HUES6 (cell line): ENCODE data around the gene CDC20.

ENCODE experiments used
- H3K27ac ChIP-seq: 2 replicates; pipeline ENCODE4 v1.7.0; 2013; ENCODE audit warnings: low read depth, mild to moderate bottlenecking, low read length, inconsistent platforms
- H3K27me3 ChIP-seq: 2 replicates; pipeline ENCODE4 v1.6.1; 2013; ENCODE audit warnings: low read length; ENCODE audit not compliant: control insufficient read depth, insufficient read depth
- H3K36me3 ChIP-seq: 2 replicates; pipeline ENCODE4 v1.6.1; 2013; ENCODE audit warnings: low read length; ENCODE audit not compliant: control insufficient read depth, insufficient read depth
- H3K4me1 ChIP-seq: 2 replicates; pipeline ENCODE4 v1.6.1; 2013; ENCODE audit warnings: low read length; ENCODE audit not compliant: control insufficient read depth, insufficient read depth
- H3K4me3 ChIP-seq: 2 replicates; pipeline ENCODE4 v1.5.1; 2013; ENCODE audit warnings: low read depth, low read length
- H3K9ac ChIP-seq: one replicate; pipeline ENCODE4 v1.6.1; 2013; ENCODE audit warnings: mild to moderate bottlenecking, low read length
- H3K9me3 ChIP-seq: 2 replicates; pipeline ENCODE4 v1.6.1; 2013; ENCODE audit warnings: low read depth, low read length; ENCODE audit not compliant: control insufficient read depth, insufficient read depth

CDC20 gene

GRCh38 chr1:43370564-43370963 is 11.8 kb downstream of the CDC20 start:
- Histone ChIP-seq H3K27ac (no peak overlapping the region), H3K4me3 (no peak overlapping the region), H3K4me1 (peaks cover 17% of the 10 kb centered on the region), H3K27me3 (no peaks in the 10 kb centered on the region), H3K36me3 (peaks cover under 1% of the 10 kb centered on the region; the same call in 1 of the 2 replicates), H3K9ac (no peak overlapping the region), H3K9me3 (no peaks in the 10 kb centered on the region)

DNA sequence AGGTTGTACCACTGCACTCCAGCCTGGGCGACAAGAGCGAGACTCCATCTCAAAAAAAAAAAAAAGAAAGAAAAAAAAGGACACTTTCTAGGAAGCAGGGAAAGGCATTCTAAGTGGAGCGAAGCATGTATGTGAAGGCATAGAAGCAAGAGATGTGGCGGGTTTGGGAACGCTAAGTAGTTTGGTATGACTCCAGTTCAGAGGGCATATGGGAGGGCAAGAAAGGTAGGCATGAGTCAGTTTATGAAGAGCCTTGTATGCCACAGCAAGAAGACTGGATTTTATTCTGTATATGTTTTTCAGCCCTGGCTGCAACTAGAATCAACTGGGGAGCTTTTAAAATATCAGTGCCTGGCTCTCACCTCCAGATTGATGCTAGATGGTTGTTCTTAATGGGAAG is 13.4 kb downstream of the CDC20 start:
- Histone ChIP-seq H3K4me3 (no peak overlapping the region), H3K27ac (no peak overlapping the region)

DNA sequence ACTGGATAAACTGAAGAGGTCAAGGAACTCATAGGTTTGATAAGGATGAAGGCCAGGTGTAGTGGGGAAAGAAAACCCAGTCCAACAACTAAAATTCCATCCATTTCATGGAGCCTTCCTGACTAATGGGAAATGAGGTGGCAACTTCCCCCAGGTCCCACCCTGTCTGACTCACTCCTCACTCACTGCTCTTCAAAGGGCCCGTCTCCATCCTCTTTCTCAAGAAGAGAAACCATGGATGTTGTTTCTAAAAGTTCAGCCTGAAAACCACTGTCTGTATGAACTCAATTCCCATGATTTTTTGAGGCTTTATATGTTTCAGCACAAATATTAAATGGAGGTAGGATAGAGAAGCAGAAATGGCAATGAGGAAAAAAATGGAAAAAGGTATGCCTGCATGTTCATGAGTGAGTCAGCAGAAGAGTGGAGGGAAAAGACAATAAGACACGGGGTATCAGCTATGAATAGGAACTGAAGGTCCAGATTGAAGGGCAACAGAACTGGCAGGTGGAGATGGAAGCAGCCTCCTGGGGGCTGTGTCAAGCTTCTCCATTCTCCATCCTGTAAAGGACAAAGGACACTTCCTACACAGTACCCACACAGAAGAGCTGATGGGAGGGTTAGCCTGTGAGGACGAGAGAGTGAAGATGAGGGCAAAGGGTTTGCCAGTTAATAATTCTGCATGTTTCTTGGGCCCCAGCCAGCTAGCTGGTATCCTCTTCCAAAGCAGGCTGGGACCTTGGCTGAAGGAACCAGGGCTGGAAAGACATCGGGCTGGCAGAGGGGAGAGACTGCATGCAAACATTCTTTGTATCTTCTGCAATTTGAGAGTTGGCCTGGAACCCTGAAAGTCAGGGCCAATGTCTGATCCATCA is 14.5 kb downstream of the CDC20 start:
- Histone ChIP-seq H3K36me3 (no peaks in the 10 kb centered on the region), H3K9ac (no peak overlapping the region), H3K4me3 (no peak overlapping the region), H3K4me1 (peaks cover 7% of the 10 kb centered on the region), H3K9me3 (no peaks in the 10 kb centered on the region), H3K27me3 (no peaks in the 10 kb centered on the region), H3K27ac (no peak overlapping the region)

More for the DNA sequence above, 13.4 kb downstream of the CDC20 start:
- H3K27me3 ChIP-seq, result no peaks in the 10 kb centered on the region
- no peaks in the 10 kb centered on the region for H3K36me3 ChIP-seq
- no peaks in the 10 kb centered on the region for H3K9me3 ChIP-seq
- peaks cover 7% of the 10 kb centered on the region for H3K4me1 ChIP-seq
- H3K9ac ChIP-seq, result no peak overlapping the region

DNA sequence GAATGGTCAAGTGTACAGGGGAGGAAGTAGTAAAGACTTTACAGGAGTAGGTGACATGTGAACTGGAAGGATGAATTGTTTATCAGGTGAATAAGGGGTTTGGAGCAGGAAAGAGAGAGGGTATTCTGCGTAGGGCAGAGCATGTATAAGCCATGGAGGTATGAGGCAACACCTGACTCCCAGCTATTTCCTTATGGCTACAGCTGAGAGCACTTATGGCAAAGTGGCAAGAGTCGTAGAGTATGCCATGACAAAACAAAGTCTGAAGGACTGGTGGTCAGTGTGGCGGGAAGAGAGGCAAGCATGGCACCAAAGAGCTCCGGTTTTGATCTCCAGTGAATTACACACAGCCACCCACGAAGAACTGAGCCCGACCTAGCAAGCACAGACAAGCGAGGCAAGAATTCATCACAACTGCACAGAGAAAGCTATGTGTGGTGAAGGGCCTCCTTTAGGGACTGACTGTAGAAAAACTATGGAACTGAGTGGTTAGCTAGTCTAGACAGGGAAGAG is 18.0 kb downstream of the CDC20 start:
- H3K4me3 ChIP-seq, result no peak overlapping the region
- H3K27ac ChIP-seq, result no peak overlapping the region
- H3K27me3 ChIP-seq, result no peaks in the 10 kb centered on the region
- no peak overlapping the region for H3K9ac ChIP-seq
- peaks cover 3% of the 10 kb centered on the region; the same call in 1 of the 2 replicates for H3K36me3 ChIP-seq
- H3K9me3 ChIP-seq, result no peaks in the 10 kb centered on the region
- H3K4me1 ChIP-seq, result no peaks in the 10 kb centered on the region

GRCh38 chr1:43377831-43378230 is 19.1 kb downstream of the CDC20 start:
- H3K27me3 ChIP-seq, result no peaks in the 10 kb centered on the region

DNA sequence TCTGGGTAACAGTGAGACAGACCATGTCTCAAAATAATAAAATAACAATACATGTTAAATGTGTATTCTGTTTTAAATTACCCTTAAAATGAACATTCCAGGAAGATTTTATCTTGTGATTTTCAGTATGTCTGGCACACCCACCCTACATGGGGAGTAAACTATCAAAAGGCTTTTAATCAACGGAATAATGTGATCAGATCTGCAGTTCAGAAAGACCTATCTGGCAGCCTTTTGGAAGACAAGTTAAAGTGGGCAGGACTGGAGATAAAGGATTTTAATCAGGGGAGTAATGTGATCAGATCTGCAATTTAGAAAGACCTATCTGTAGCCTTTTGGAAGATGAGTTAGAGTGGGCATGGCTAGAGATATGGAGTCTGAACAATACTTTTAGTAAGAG is 20.7 kb downstream of the CDC20 start:
- H3K4me3 ChIP-seq, result no peak overlapping the region
- peaks cover 27% of the 10 kb centered on the region for H3K36me3 ChIP-seq
- no peaks in the 10 kb centered on the region for H3K9me3 ChIP-seq
- H3K27me3 ChIP-seq, result no peaks in the 10 kb centered on the region
- H3K27ac ChIP-seq, result no peak overlapping the region
- H3K9ac ChIP-seq, result no peak overlapping the region
- H3K4me1 ChIP-seq, result no peaks in the 10 kb centered on the region

More at GRCh38 chr1:43377831-43378230, 19.1 kb downstream of the CDC20 start:
- H3K9ac ChIP-seq, result no peak overlapping the region
- H3K9me3 ChIP-seq, result no peaks in the 10 kb centered on the region
- H3K4me3 ChIP-seq, result no peak overlapping the region
- H3K4me1 ChIP-seq, result no peaks in the 10 kb centered on the region
- peaks cover 10% of the 10 kb centered on the region for H3K36me3 ChIP-seq
- H3K27ac ChIP-seq, result no peak overlapping the region

DNA sequence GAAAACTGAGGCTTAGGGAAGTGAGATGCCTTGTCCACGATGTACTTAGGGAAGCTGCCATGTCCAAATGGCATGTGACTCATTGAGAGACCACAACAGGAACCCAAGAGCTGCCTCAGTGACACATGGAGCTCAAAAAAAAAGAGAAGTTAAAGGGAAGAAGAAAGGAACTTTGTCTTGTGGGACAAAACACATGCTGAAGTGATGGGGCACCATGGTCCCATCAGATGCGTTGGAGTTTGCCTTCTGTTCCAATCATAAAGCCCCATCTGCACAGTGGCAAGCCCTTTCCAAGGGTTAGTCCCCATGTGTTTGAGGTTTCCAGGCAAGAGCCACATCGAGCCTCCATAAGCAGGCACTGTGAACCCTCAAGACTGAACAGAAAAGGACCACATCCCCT is 22.8 kb downstream of the CDC20 start:
- Histone ChIP-seq H3K9me3 (no peaks in the 10 kb centered on the region), H3K27me3 (no peaks in the 10 kb centered on the region), H3K27ac (no peak overlapping the region), H3K4me1 (no peaks in the 10 kb centered on the region), H3K9ac (no peak overlapping the region), H3K4me3 (no peak overlapping the region), H3K36me3 (peaks cover 48% of the 10 kb centered on the region)

- no peaks in the 10 kb centered on the region for H3K4me1 ChIP-seq
- no peak overlapping the region for H3K9ac ChIP-seq
- H3K9me3 ChIP-seq, result no peaks in the 10 kb centered on the region
- H3K27ac ChIP-seq, result no peak overlapping the region
- peaks cover 54% of the 10 kb centered on the region for H3K36me3 ChIP-seq
- no peaks in the 10 kb centered on the region for H3K27me3 ChIP-seq
- no peak overlapping the region for H3K4me3 ChIP-seq
Measured at GRCh38 chr1:43382027-43382779, 23.4 kb downstream of the CDC20 start.

DNA sequence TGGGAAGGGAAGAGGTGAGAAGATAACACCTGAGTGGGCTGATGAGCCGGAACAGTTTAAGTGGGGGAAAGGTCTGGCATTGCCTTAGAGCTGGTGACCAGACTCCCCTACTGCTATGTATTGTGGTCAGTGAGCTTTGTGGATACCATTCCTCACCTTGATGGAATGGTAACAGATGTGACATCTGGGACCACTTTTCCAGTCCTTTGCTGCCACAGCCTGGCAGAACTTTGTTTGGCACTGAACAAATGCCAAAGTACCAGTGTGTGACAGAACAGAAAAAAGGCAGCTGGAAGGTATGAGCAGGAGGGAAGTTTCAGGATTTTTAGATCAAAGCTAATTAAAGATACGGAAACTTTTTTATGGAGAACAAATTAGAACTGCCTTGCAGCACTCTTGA is 24.7 kb downstream of the CDC20 start:
- Histone ChIP-seq H3K27me3 (no peaks in the 10 kb centered on the region), H3K27ac (no peak overlapping the region), H3K36me3 (peaks cover 61% of the 10 kb centered on the region), H3K9me3 (no peaks in the 10 kb centered on the region), H3K9ac (no peak overlapping the region), H3K4me3 (no peak overlapping the region), H3K4me1 (peaks cover under 1% of the 10 kb centered on the region; the same call in 1 of the 2 replicates)

- Histone ChIP-seq H3K9ac (no peak overlapping the region), H3K4me1 (peaks cover 10% of the 10 kb centered on the region; the same call in 1 of the 2 replicates), H3K36me3 (peaks cover 59% of the 10 kb centered on the region), H3K9me3 (no peaks in the 10 kb centered on the region), H3K27ac (no peak overlapping the region), H3K27me3 (no peaks in the 10 kb centered on the region), H3K4me3 (no peak overlapping the region)
Measured at GRCh38 chr1:43386676-43387075, 27.9 kb downstream of the CDC20 start.
